MCF 10A (cell line): Measurements from ENCODE around the gene KLHL26. TPM values are rescaled to one million over a fixed set of nuclear protein-coding genes. Genes with fewer than 3 reads are reported as not detected.
"Not testable (repeated sequence)": the region's sequence is repeated elsewhere in the genome, so short reads cannot be mapped to it uniquely, and the experiment has no call there.

Experiments
- BruUV-seq: library from RNA; stranded (reverse); fragments of 400-500 nt; replicated peaks from 2 replicates; lab custom pipeline; 2021; lab: Mats Ljungman, UMichigan
- CTCF ChIA-PET: fragments of 300-600 bp; sonication (Branson Sonifier 250); formaldehyde crosslinking; extraction: SDS; loops from one replicate; lab custom pipeline; 2021; ENCODE audit warnings: antibody characterized with exemption, inconsistent platforms; lab: Yijun Ruan, JAX
- POLR2A ChIA-PET: fragments of 300-600, 350-650 bp; sonication (Branson Sonifier 250); formaldehyde crosslinking; extraction: SDS; loops from one replicate; lab custom pipeline; 2020; ENCODE audit warnings: antibody characterized with exemption, inconsistent platforms; lab: Yijun Ruan, JAX
- DNase-seq: peaks from one replicate; pipeline ENCODE4 v3.0.0-alpha.2; 2018; ENCODE audit not compliant: unreplicated experiment
- H3K27ac Mint-ChIP-seq: one replicate; pipeline ENCODE4 v1.8.0; 2022; ENCODE audit warnings: mild to moderate bottlenecking, low read depth, mixed read lengths; ENCODE audit not compliant: unreplicated experiment
- H3K27me3 Mint-ChIP-seq: one replicate; pipeline ENCODE4 v1.8.0; 2022; ENCODE audit warnings: mixed read lengths; ENCODE audit not compliant: insufficient read depth, unreplicated experiment
- H3K36me3 Mint-ChIP-seq: one replicate; pipeline ENCODE4 v1.8.0; 2022; ENCODE audit warnings: mild to moderate bottlenecking, moderate library complexity, mixed read lengths; ENCODE audit not compliant: insufficient read depth, unreplicated experiment
- H3K4me1 Mint-ChIP-seq: one replicate; pipeline ENCODE4 v1.8.0; 2022; ENCODE audit warnings: mixed read lengths; ENCODE audit not compliant: insufficient read depth, unreplicated experiment
- H3K4me3 Mint-ChIP-seq: one replicate; pipeline ENCODE4 v1.8.0; 2022; ENCODE audit warnings: mild to moderate bottlenecking, moderate library complexity, mixed read lengths; ENCODE audit not compliant: unreplicated experiment
- H3K9me3 Mint-ChIP-seq: one replicate; pipeline ENCODE4 v1.8.0; 2022; ENCODE audit warnings: mixed read lengths; ENCODE audit not compliant: unreplicated experiment
- CTCF ChIP-seq: fragments of 200-600 bp; IDR thresholded peaks from one replicate; pipeline ENCODE4 v1.8.0; 2022; ENCODE audit warnings: antibody characterized with exemption, mild to moderate bottlenecking; ENCODE audit not compliant: unreplicated experiment
- intact Hi-C: fragments of 100-400 bp; cut with micrococcal nuclease; formaldehyde crosslinking; loops from 2 replicates; pipeline ENCODE4 v1.14.1; 2022
- total RNA-seq: library from RNA; stranded (reverse); gene quantifications from 2 replicates; pipeline ENCODE4 v1.2.3, GENCODE V29; 2022

Gene KLHL26
- total RNA-seq, 1 experiment from 2014 or later: 6.6 TPM

GRCh38 chr19:18599485-18599884 lies 37.3 kb upstream of the KLHL26 start:
- H3K4me3 Mint-ChIP-seq: no peak overlapping the region
- TF ChIP-seq CTCF: no peak
- ChIA-PET CTCF (interaction anchor here (0.7 to 1.0 kb wide), 2 partner anchors 9 to 11 kb away, joined by 3 to 7 read pairs; partner anchors contain the start of gene REX1BD), POLR2A (no interaction called here)
- intact Hi-C loops: no loop called here
- H3K27ac Mint-ChIP-seq: no peak overlapping the region
- DNase-seq: no peak
- BruUV-seq: no TSS peak
- peaks cover 5% of the 10 kb centered on the region for H3K4me1 Mint-ChIP-seq
- H3K9me3 Mint-ChIP-seq: no peaks in the 10 kb centered on the region
- peaks cover 4% of the 10 kb centered on the region for H3K36me3 Mint-ChIP-seq
- H3K27me3 Mint-ChIP-seq: peaks cover 11% of the 10 kb centered on the region

- BruUV-seq, H3K36me3 Mint-ChIP-seq: not testable (repeated sequence)
- CTCF ChIA-PET: interaction anchor here (0.6 kb wide), 1 partner anchor 11 kb away, joined by 3 read pairs; no protein-coding TSS in a partner anchor
These were observed 36.0 kb upstream of the KLHL26 start for GRCh38 chr19:18600692-18601397.

GRCh38 chr19:18601875-18602274 lies 35.0 kb upstream of the KLHL26 start:
- intact Hi-C loops: no loop called here

More at GRCh38 chr19:18600692-18601397, 36.0 kb upstream of the KLHL26 start:
- POLR2A ChIA-PET: interaction anchor here (0.7 to 1.5 kb wide), 2 partner anchors 9 to 12 kb away, joined by 3 to 4 read pairs; no protein-coding TSS in a partner anchor
- H3K27ac Mint-ChIP-seq, H3K9me3 Mint-ChIP-seq, H3K4me3 Mint-ChIP-seq, intact Hi-C loops, H3K4me1 Mint-ChIP-seq, DNase-seq: not testable (repeated sequence)
- H3K27me3 Mint-ChIP-seq: peaks cover 22% of the 10 kb centered on the region

DNA sequence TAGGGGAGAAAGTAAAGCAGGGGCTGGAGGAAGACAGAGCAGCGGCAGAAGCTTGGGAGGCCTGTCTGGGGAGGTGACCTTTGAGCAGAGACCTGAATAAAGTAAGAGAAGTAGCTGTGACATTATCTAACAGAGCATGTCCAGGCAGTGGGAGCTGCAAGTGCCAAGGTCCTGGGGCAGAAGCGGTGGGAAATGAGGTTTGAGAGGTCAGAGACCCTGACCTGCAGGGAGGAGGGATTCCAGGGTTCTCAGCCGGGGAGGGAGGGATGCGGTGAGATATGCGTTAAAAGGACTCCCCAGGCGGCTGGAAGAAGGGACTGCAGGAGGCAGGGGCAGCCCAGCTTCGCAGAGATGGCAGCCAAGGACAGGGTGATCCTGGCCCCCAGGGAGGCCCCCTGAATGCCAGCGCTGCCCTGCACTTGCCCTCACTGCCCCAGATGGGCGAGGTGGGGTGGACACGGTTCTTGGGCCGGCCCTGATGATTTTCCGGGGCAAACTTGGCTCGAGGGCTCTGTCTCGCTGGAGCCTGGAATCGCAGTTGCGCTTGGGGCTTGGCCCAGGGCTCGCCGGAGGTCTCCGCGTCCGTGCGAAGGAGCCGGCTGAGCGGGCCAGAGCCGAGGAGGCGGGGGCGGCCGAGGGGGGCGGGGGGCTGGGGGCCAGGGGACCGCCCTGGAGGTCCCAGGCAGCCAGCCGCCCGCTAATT lies 33.4 kb upstream of the KLHL26 start:
- ChIA-PET POLR2A (interaction anchor here (1.4 kb wide), 1 partner anchor 14 kb away, joined by 3 read pairs; no protein-coding TSS in a partner anchor), CTCF (interaction anchor here (0.6 to 0.9 kb wide), 2 partner anchors 9 to 39 kb away, joined by 3 read pairs; no protein-coding TSS in a partner anchor)
- H3K9me3 Mint-ChIP-seq: no peaks in the 10 kb centered on the region
- TF ChIP-seq CTCF: no peak
- H3K36me3 Mint-ChIP-seq: no peaks in the 10 kb centered on the region
- peaks cover 26% of the 10 kb centered on the region for H3K27me3 Mint-ChIP-seq
- H3K4me1 Mint-ChIP-seq: peaks cover 5% of the 10 kb centered on the region
- DNase-seq: no peak
- no peak overlapping the region for H3K4me3 Mint-ChIP-seq
- intact Hi-C loops: no loop called here
- no peak overlapping the region for H3K27ac Mint-ChIP-seq
- no TSS peak for BruUV-seq

More at GRCh38 chr19:18601875-18602274, 35.0 kb upstream of the KLHL26 start:
- DNase-seq: peak; percentile 33
- Mint-ChIP-seq H3K36me3 (peaks cover 4% of the 10 kb centered on the region), H3K27ac (no peak overlapping the region), H3K27me3 (peaks cover 22% of the 10 kb centered on the region), H3K4me1 (peaks cover 5% of the 10 kb centered on the region), H3K4me3 (no peak overlapping the region), H3K9me3 (no peaks in the 10 kb centered on the region)
- BruUV-seq: no TSS peak
- ChIA-PET CTCF (interaction anchor here (0.6 kb wide), 1 partner anchor 12 kb away, joined by 3 read pairs; no protein-coding TSS in a partner anchor), POLR2A (interaction anchor here (1.5 kb wide), 1 partner anchor 13 kb away, joined by 4 read pairs; no protein-coding TSS in a partner anchor)
- no peak for TF ChIP-seq CTCF
